ENCODE data around the gene CA4. TPM values are rescaled to one million over a fixed set of nuclear protein-coding genes. Genes with fewer than 3 reads are reported as not detected.

CA4 gene
- total and polyA plus RNA-seq, 2 of the 8 experiments (the other 6 are each of a cell fraction or from before 2014, with no cell fraction given): 3.6 to 4.2 TPM

GRCh38 chr17:60139438-60140285 lies 10.1 kb upstream of the CA4 start (continued):
- TF ChIP-seq POLR2AphosphoS5 (IDR thresholded peaks at IDR 0.05; ENCODE audit: low read depth, low read length) (no peak), RBBP5 (IDR thresholded peaks at IDR 0.05; ENCODE audit: borderline replicate concordance, low read depth, low read length) (no peak), EZH2 (IDR thresholded peaks at IDR 0.05; ENCODE audit: low read depth, low read length, severe bottlenecking) (peak; percentile 86), RFX5 (IDR thresholded peaks at IDR 0.05; ENCODE audit: borderline replicate concordance, low read depth, low read length) (no peak), TAF7 (optimal IDR thresholded peaks at IDR 0.05; ENCODE audit: borderline replicate concordance, low read depth, low read length) (no peak), BCL11A (IDR thresholded peaks at IDR 0.05; ENCODE audit: low read depth in 2 of 2, low read length in 2 of 2) (no peak), TEAD4 (IDR thresholded peaks at IDR 0.05; ENCODE audit: low read depth, low read length) (0 out of 2 replicates have a peak, but pooled peaks have one; percentile 45), TBP (IDR thresholded peaks at IDR 0.05; ENCODE audit: low read depth, low read length) (peak; percentile 45; the same call in 1 of the 2 replicates), SUZ12 (IDR thresholded peaks at IDR 0.05; ENCODE audit: low read length) (peak; percentile 82), GTF2F1 (IDR thresholded peaks at IDR 0.05; ENCODE audit: borderline replicate concordance, low read depth, low read length) (no peak), SAP30 (IDR thresholded peaks at IDR 0.05; ENCODE audit: insufficient read depth, insufficient replicate concordance, low read length) (peak; percentile 96), HDAC6 (IDR thresholded peaks at IDR 0.05; ENCODE audit: low read depth, low read length) (no peak), EGR1 (IDR thresholded peaks at IDR 0.05; ENCODE audit: borderline replicate concordance, low read depth, low read length) (no peak), BACH1 (IDR thresholded peaks at IDR 0.05; ENCODE audit: low read length) (peak; percentile 83), CREB1 (IDR thresholded peaks at IDR 0.05) (peak; percentile 57), ZNF274 (IDR thresholded peaks at IDR 0.05; ENCODE audit: borderline replicate concordance, extremely low read depth, low read length) (no peak), KDM1A (IDR thresholded peaks at IDR 0.05; ENCODE audit: borderline replicate concordance, low read length) (no peak), USF2 (IDR thresholded peaks at IDR 0.05; ENCODE audit: low read length) (no peak), SIN3A (conservative IDR thresholded peaks at IDR 0.05 in 1 of 2, IDR thresholded peaks at IDR 0.05 in 1 of 2; ENCODE audit: low read depth in 1 of 2, low read length in 2 of 2) (peak; percentile 99 to 100), CTCF (IDR thresholded peaks at IDR 0.05; ENCODE audit: control extremely low read depth in 1 of 3, insufficient read depth in 1 of 3, low read depth in 1 of 3, low read length in 3 of 3) (peak; percentile 51 to 73 (median 64))
